ENCODE measurements around the gene CDX1.
"Not testable (repeated sequence)": the region's sequence is repeated elsewhere in the genome, so short reads cannot be mapped to it uniquely, and the experiment has no call there.

The CDX1 gene

GRCh38 chr5:150230842-150231241 is 64.3 kb downstream of the CDX1 start:
- Histone ChIP-seq H3K9ac (ENCODE audit: insufficient read length) (no peak overlapping the region), H3K36me3 (ENCODE audit: insufficient read depth, low read length) (no peaks in the 10 kb centered on the region), H3K27ac (no peak overlapping the region), H3K4me3 (no peak overlapping the region), H3K9me3 (ENCODE audit: low read depth, low read length) (no peaks in the 10 kb centered on the region)
- no peak for TF ChIP-seq FOXP2 (optimal IDR thresholded peaks at IDR 0.05; ENCODE audit: control extremely low read depth, extremely low read length, insufficient read depth)
- no peak for TF ChIP-seq EZH2 (IDR thresholded peaks at IDR 0.05)
- TF ChIP-seq POLR2AphosphoS5 (IDR thresholded peaks at IDR 0.05; ENCODE audit: borderline replicate concordance, low read depth, low read length), result no peak
- no peak for DNase-seq (ENCODE audit: low read depth, low spot score)

- not testable (repeated sequence) for DNase-seq (ENCODE audit: low read depth, low spot score); H3K9ac ChIP-seq (ENCODE audit: insufficient read length); H3K36me3 ChIP-seq (ENCODE audit: insufficient read depth, low read length); H3K27ac ChIP-seq; H3K4me3 ChIP-seq; H3K9me3 ChIP-seq (ENCODE audit: low read depth, low read length)
Measured at GRCh38 chr5:150233706-150234105, 67.1 kb downstream of the CDX1 start.

Measured in SK-N-MC (cell line).